Tibial nerve (tissue), 4 donors: ENCODE results near the gene LTBP2. TPM values are rescaled to one million over a fixed set of nuclear protein-coding genes. Genes with fewer than 3 reads are reported as not detected.

ENCODE experiments used
- DNase-seq, 2 donors: peaks; one replicate each; pipeline ENCODE4 v3.0.0-alpha.2; 2019; ENCODE audit warnings: low spot score in 2 of 2
- H3K27ac ChIP-seq, 4 donors: fragments of 200-600 bp; sonication (generic) in 3 of 4; one replicate each; pipeline ENCODE4 v1.5.1; 2017 to 2019; ENCODE audit warnings: mild to moderate bottlenecking in 1 of 4
- H3K27me3 ChIP-seq, 2 donors: fragments of 200-600 bp; sonication (generic) in 1 of 2; one replicate each; pipeline versions ENCODE4 v1.5.1 to v1.6.0; 2017 to 2019
- H3K36me3 ChIP-seq, 3 donors: fragments of 200-600 bp; sonication (generic); one replicate each; pipeline ENCODE4 v1.5.1; 2018 to 2019
- H3K4me1 ChIP-seq, 4 donors: fragments of 200-600 bp; sonication (generic) in 3 of 4; one replicate each; pipeline ENCODE4 v1.5.1; 2017 to 2019
- H3K4me3 ChIP-seq, 4 donors: fragments of 200-600 bp; sonication (generic) in 3 of 4; one replicate each; pipeline ENCODE4 v1.5.1; 2017 to 2019; ENCODE audit warnings: mild to moderate bottlenecking in 1 of 4, moderate library complexity in 1 of 4
- H3K9me3 ChIP-seq, 4 donors: fragments of 200-600 bp; sonication (generic) in 3 of 4; one replicate each; pipeline ENCODE4 v1.5.1; 2017 to 2019
- CTCF ChIP-seq, 5 experiments: fragments of 200-600 bp in 3 of 5; fragments of 450-650 bp in 2 of 5; sonication (generic) in 3 of 5; IDR thresholded peaks; one replicate each; pipeline ENCODE4 v1.5.1; 2016 to 2019; ENCODE audit warnings: antibody characterized with exemption in 5 of 5, mild to moderate bottlenecking in 3 of 5, moderate library complexity in 2 of 5
- EP300 ChIP-seq, 2 donors: sonication (generic); formaldehyde crosslinking; IDR thresholded peaks; one replicate each; pipeline ENCODE4 v1.6.1; 2017; ENCODE audit warnings: antibody characterized with exemption in 2 of 2, mild to moderate bottlenecking in 1 of 2
- POLR2A ChIP-seq, 2 donors: fragments of 450-650 bp; IDR thresholded peaks; one replicate each; pipeline ENCODE4 v1.6.1; 2017; ENCODE audit warnings: antibody characterized with exemption in 2 of 2, mild to moderate bottlenecking in 2 of 2, moderate library complexity in 2 of 2
- WGBS, 2 donors: methylation state at CpG; one replicate each; pipeline ENCODE4 v1.1.5; 2018; 5-methylcytosine and 5-hydroxymethylcytosine counted together
- total RNA-seq, 4 donors: library from RNA; depleted of rRNA; stranded (reverse); fragments of >200 nt; gene quantifications; one replicate each; pipeline ENCODE4 v1.1.0, GENCODE V29; 2016

The LTBP2 gene
- total RNA-seq, 4 donors from 2014 or later: 67.1 to 276 (median 134) TPM

GRCh38 chr14:74622257-74622656, 10.2 kb upstream of the LTBP2 start:
- no peak overlapping the region for H3K27ac ChIP-seq
- H3K4me1 ChIP-seq: peaks cover 0 to 44% (median 28%) of the 10 kb centered on the region in 4 donors
- DNase-seq: no peak
- no peaks in the 10 kb centered on the region for H3K27me3 ChIP-seq
- H3K36me3 ChIP-seq: no peaks in the 10 kb centered on the region
- 89 to 90% methylated on average over 5 of the region's 5 CpGs for WGBS, 2 donors
- no peaks in the 10 kb centered on the region for H3K9me3 ChIP-seq
- TF ChIP-seq EP300 (IDR thresholded peaks at IDR 0.05) (no peak), CTCF (IDR thresholded peaks at IDR 0.05) (no peak), POLR2A (IDR thresholded peaks at IDR 0.05) (no peak)
- no peak overlapping the region for H3K4me3 ChIP-seq

GRCh38 chr14:74621556-74621955, 9.5 kb upstream of the LTBP2 start:
- Histone ChIP-seq H3K36me3 (no peaks in the 10 kb centered on the region), H3K27me3 (no peaks in the 10 kb centered on the region), H3K4me3 (no peak overlapping the region), H3K4me1 (peaks cover 0 to 49% (median 32%) of the 10 kb centered on the region in 4 donors), H3K27ac (no peak overlapping the region), H3K9me3 (no peaks in the 10 kb centered on the region)
- 63 to 77% methylated on average over 6 of the region's 6 CpGs for WGBS, 2 donors
- TF ChIP-seq CTCF (IDR thresholded peaks at IDR 0.05): no peak
- TF ChIP-seq EP300 (IDR thresholded peaks at IDR 0.05): no peak
- no peak for TF ChIP-seq POLR2A (IDR thresholded peaks at IDR 0.05)
- no peak for DNase-seq

- H3K4me1 ChIP-seq: peaks cover 0 to 55% (median 32%) of the 10 kb centered on the region in 4 donors
- H3K27me3 ChIP-seq: no peaks in the 10 kb centered on the region
- peak overlapping the region in 2 of 4 donors; percentile 76 to 88 for H3K27ac ChIP-seq
- no peaks in the 10 kb centered on the region for H3K36me3 ChIP-seq
- H3K4me3 ChIP-seq: no peak overlapping the region
- 79 to 89% methylated on average over 3 of the region's 3 CpGs for WGBS, 2 donors
- TF ChIP-seq CTCF (IDR thresholded peaks at IDR 0.05): no peak
- TF ChIP-seq POLR2A (IDR thresholded peaks at IDR 0.05): no peak
- no peak for TF ChIP-seq EP300 (IDR thresholded peaks at IDR 0.05)
- no peak for DNase-seq
- H3K9me3 ChIP-seq: no peaks in the 10 kb centered on the region
These were observed 8.9 kb upstream of the LTBP2 start for GRCh38 chr14:74620923-74621322.

GRCh38 chr14:74620497-74620921, 8.5 kb upstream of the LTBP2 start:
- Histone ChIP-seq H3K9me3 (no peaks in the 10 kb centered on the region), H3K36me3 (no peaks in the 10 kb centered on the region), H3K4me1 (peaks cover 0 to 55% (median 32%) of the 10 kb centered on the region in 4 donors), H3K27me3 (no peaks in the 10 kb centered on the region), H3K27ac (peak overlapping the region in 3 of 4 donors; percentile 4 to 88 (median 76)), H3K4me3 (no peak overlapping the region)
- no peak for TF ChIP-seq CTCF (IDR thresholded peaks at IDR 0.05)
- TF ChIP-seq EP300 (IDR thresholded peaks at IDR 0.05): no peak
- TF ChIP-seq POLR2A (IDR thresholded peaks at IDR 0.05): no peak
- no peak for DNase-seq
- 73 to 74% methylated on average over 2 of the region's 2 CpGs for WGBS, 2 donors

GRCh38 chr14:74619672-74620131, 7.7 kb upstream of the LTBP2 start:
- H3K4me3 ChIP-seq: no peak overlapping the region
- no peaks in the 10 kb centered on the region for H3K27me3 ChIP-seq
- TF ChIP-seq EP300 (IDR thresholded peaks at IDR 0.05): peak; percentile 29 to 83
- TF ChIP-seq POLR2A (IDR thresholded peaks at IDR 0.05): no peak
- DNase-seq: peak; percentile 86 to 88
- no peaks in the 10 kb centered on the region for H3K36me3 ChIP-seq
- H3K27ac ChIP-seq: peak overlapping the region; percentile 4 to 88 (median 52)
- WGBS, 2 donors: 8 to 23% methylated on average over 6 of the region's 6 CpGs
- peaks cover 0 to 55% (median 32%) of the 10 kb centered on the region in 4 donors for H3K4me1 ChIP-seq
- H3K9me3 ChIP-seq: no peaks in the 10 kb centered on the region
